HepG2 (cell line): ENCODE data around the gene CAPN11. TPM values are rescaled to one million over a fixed set of nuclear protein-coding genes. Genes with fewer than 3 reads are reported as not detected.

Source experiments
- ATAC-seq: fragments of 200-7000 bp; cut with Tn5 transposase; 3 replicates; pipeline ENCODE4 v1.9.1; 2020; ENCODE audit warnings: mild to moderate bottlenecking, moderate library complexity
- BruUV-seq: library from RNA; stranded (reverse); fragments of 400-500 nt; replicated peaks from 2 replicates; lab custom pipeline; 2021; lab: Mats Ljungman, UMichigan
- CTCF ChIA-PET: fragments of 300-600 bp; formaldehyde crosslinking; extraction: SDS; loops from one replicate; lab custom pipeline; 2021; ENCODE audit warnings: low total read pairs, inconsistent platforms, low intra/inter-chr PET ratio; lab: Yijun Ruan, JAX
- POLR2A ChIA-PET: fragments of 350-600 bp; sonication (Branson Sonifier 250); formaldehyde crosslinking; loops from one replicate; lab custom pipeline; 2020; ENCODE audit warnings: antibody characterized with exemption, inconsistent platforms; lab: Yijun Ruan, JAX
- DNase-seq: peaks from one replicate; pipeline ENCODE4 v3.0.0-alpha.2; 2015; ENCODE audit warnings: low spot score
- FAIRE-seq: peaks from 3 replicates; lab custom pipeline; 2011; peaks lifted over from hg19 to GRCh38; lab: Jason Lieb, UNC
- H2AFZ ChIP-seq: one replicate; pipeline ENCODE4 v1.6.1; 2011; ENCODE audit warnings: low read length, inconsistent platforms
- H3K27ac ChIP-seq: fragments of 300-600 bp; 3 replicates; pipeline ENCODE4 v1.8.0; 2011; ENCODE audit warnings: mixed run types, mild to moderate bottlenecking, mixed read lengths, low read length, inconsistent platforms; ENCODE audit not compliant: insufficient read depth; ENCODE audit errors: extremely low read length
- H3K27me3 ChIP-seq, 2 experiments: fragments of 200-600 bp in 1 of 2; 2 replicates in 1 of 2; 3 replicates in 1 of 2; pipeline versions ENCODE4 v1.6.0 to v1.8.0; 2011; ENCODE audit warnings: low read length in 2 of 2, mild to moderate bottlenecking in 2 of 2, moderate library complexity in 2 of 2, inconsistent platforms in 1 of 2; ENCODE audit not compliant: insufficient read depth in 2 of 2, control insufficient read depth in 1 of 2
- H3K36me3 ChIP-seq, 2 experiments: fragments of 200-600 bp in 1 of 2; replicated peaks in 1 of 2; 2 replicates in 1 of 2; 3 replicates in 1 of 2; pipeline versions ENCODE4 v1.5.1 to v1.8.0; 2011; ENCODE audit warnings: low read length in 2 of 2, inconsistent platforms in 1 of 2; ENCODE audit not compliant: insufficient read depth in 2 of 2, control insufficient read depth in 1 of 2
- H3K4me1 ChIP-seq: 2 replicates; pipeline ENCODE4 v1.5.1; 2012; ENCODE audit warnings: low read length, inconsistent platforms; ENCODE audit not compliant: insufficient read depth
- H3K4me2 ChIP-seq: 2 replicates; pipeline ENCODE4 v1.6.0; 2011; ENCODE audit warnings: low read depth, low read length, inconsistent platforms
- H3K4me3 ChIP-seq, 3 experiments: fragments of 200-600 bp in 1 of 3; sonication (generic), shearing (Covaris generic) in 1 of 3; replicated peaks in 1 of 3; 2 replicates each; pipeline ENCODE4 v1.5.1; 2011 to 2016; ENCODE audit warnings: low read length in 3 of 3, inconsistent platforms in 2 of 3, low read depth in 2 of 3, mild to moderate bottlenecking in 2 of 3, control low read depth in 1 of 3, mixed read lengths in 1 of 3; ENCODE audit not compliant: insufficient read depth in 1 of 3
- H3K79me2 ChIP-seq: one replicate; pipeline ENCODE4 v1.6.1; 2011; ENCODE audit warnings: low read length, inconsistent platforms; ENCODE audit not compliant: insufficient read depth
- H3K9ac ChIP-seq: 2 replicates; pipeline ENCODE4 v1.6.0; 2011; ENCODE audit warnings: mild to moderate bottlenecking, low read depth, low read length, inconsistent platforms; ENCODE audit not compliant: insufficient read depth
- H3K9me3 ChIP-seq: 2 replicates; pipeline ENCODE4 v1.5.1; 2012; ENCODE audit warnings: mild to moderate bottlenecking, low read length
- H4K20me1 ChIP-seq: 2 replicates; pipeline ENCODE4 v1.6.0; 2011; ENCODE audit warnings: inconsistent platforms, mild to moderate bottlenecking, low read length, moderate library complexity; ENCODE audit not compliant: insufficient read depth
- CC2D1A ChIP-seq: sonication (generic); formaldehyde crosslinking; IDR thresholded peaks from 2 replicates; pipeline ENCODE4 v1.8.1; 2023; ENCODE audit warnings: mild to moderate bottlenecking, missing genetic modification reagents
- HIC2 ChIP-seq: sonication (generic); formaldehyde crosslinking; IDR thresholded peaks from 2 replicates; pipeline ENCODE4 v1.9.0; 2022; ENCODE audit warnings: low read depth, missing genetic modification reagents
- ZNF687 ChIP-seq: sonication (generic); formaldehyde crosslinking; IDR thresholded peaks from 2 replicates; pipeline ENCODE4 v1.5.1; 2020; ENCODE audit warnings: mild to moderate bottlenecking, missing genetic modification reagents, moderate library complexity
- WGBS: methylation state at CpG from one replicate; pipeline ENCODE4 v1.1.6; 2017; ENCODE audit warnings: low lambda C conversion rate; 5-methylcytosine and 5-hydroxymethylcytosine counted together
- in situ Hi-C: cut with HindIII; loops from 2 replicates; pipeline ENCODE4 v1.10.0; 2017; ENCODE audit warnings: low pct_unique_long_range_greater_than_20kb; ENCODE audit not compliant: extremely low pct_ligation_motif_present
- intact Hi-C: fragments of 100-400 bp; cut with micrococcal nuclease; formaldehyde crosslinking; loops from one replicate; pipeline ENCODE4 v1.10.0; 2022; ENCODE audit not compliant: unreplicated experiment
- polyA plus RNA-seq, 8 experiments: library from polyadenylated mRNA; depleted of rRNA in 3 of 8; stranded (reverse) in 7 of 8; unstranded in 1 of 8; fragments of >200 nt; fragmentation: Illumina TruSeq in 4 of 8; extraction: Trizol in 4 of 8; gene quantifications; 2 replicates each; pipeline versions ENCODE4 v1.2.1 to v1.2.3, GENCODE V29; 2011 to 2016; ENCODE audit warnings: low read depth in 4 of 8, missing spikeins in 1 of 8, mixed read lengths in 1 of 8; ENCODE audit not compliant: insufficient read depth in 1 of 8
- total RNA-seq, 5 experiments: library from RNA; depleted of rRNA; stranded (reverse); fragments of >200 nt; fragmentation: Illumina TruSeq; extraction: Trizol; gene quantifications; 2 replicates each; pipeline ENCODE4 v1.2.3, GENCODE V29; 2016; ENCODE audit warnings: low read depth in 1 of 5

Gene CAPN11
- total and polyA plus RNA-seq, 2 of the 13 experiments (the other 11 are each of a cell fraction or from before 2014, with no cell fraction given) = 0.07 to 0.11 TPM

GRCh38 chr6:44166591-44167184 is 8.1 kb downstream of the CAPN11 start:
- WGBS = 16% methylated on average over 16 of the region's 16 CpGs
- Histone ChIP-seq H3K4me3 (peak overlapping the region in 1 of 3 experiments; percentile 41; a peak in 1 of 6 replicates), H3K27ac (no peak overlapping the region), H3K36me3 (no peaks in the 10 kb centered on the region), H3K9me3 (no peaks in the 10 kb centered on the region), H4K20me1 (no peaks in the 10 kb centered on the region), H3K9ac (no peak overlapping the region), H2AFZ (peak overlapping the region; percentile 34), H3K4me2 (peak overlapping the region; percentile 60), H3K27me3 (peaks cover 7 to 47% of the 10 kb centered on the region in 2 experiments; a peak in 4 of 5 replicates), H3K79me2 (no peaks in the 10 kb centered on the region), H3K4me1 (peaks cover 55% of the 10 kb centered on the region)
- ChIA-PET CTCF (no interaction called here), POLR2A (interaction anchor here (1.1 to 1.4 kb wide), 2 partner anchors 10 to 79 kb away, joined by 3 read pairs; no protein-coding TSS in a partner anchor)
- TF ChIP-seq HIC2 (CRISPR knock-in tag) = 0 out of 2 replicates have a peak, but pooled peaks have one; percentile 30
- peak; percentile 45 for TF ChIP-seq ZNF687 (CRISPR knock-in tag)
- TF ChIP-seq CC2D1A (CRISPR knock-in tag) = no peak
- intact Hi-C loops (no loop called here), in situ Hi-C loops (no loop called here)
- ATAC-seq = peak; percentile 24
- no peak for DNase-seq
- BruUV-seq = no TSS peak
- no peak for FAIRE-seq
